Transverse colon (tissue), 4 donors: ENCODE results near the gene SULT4A1. TPM values are rescaled to one million over a fixed set of nuclear protein-coding genes. Genes with fewer than 3 reads are reported as not detected.

Experiments
- DNase-seq: peaks from one replicate; pipeline ENCODE4 v3.0.0-alpha.2; 2019
- H3K27ac ChIP-seq, 4 donors: fragments of 200-600 bp; sonication (generic); 2 replicates each; pipeline ENCODE4 v1.5.1; 2016 to 2018; ENCODE audit warnings: inconsistent platforms in 4 of 4
- H3K27me3 ChIP-seq: fragments of 200-600 bp; sonication (generic); 2 replicates; pipeline ENCODE4 v1.5.1; 2017; ENCODE audit warnings: inconsistent platforms
- H3K36me3 ChIP-seq, 4 donors: fragments of 200-600 bp; sonication (generic); 2 replicates each; pipeline ENCODE4 v1.5.1; 2017 to 2019; ENCODE audit warnings: inconsistent platforms in 4 of 4
- H3K4me1 ChIP-seq, 4 donors: fragments of 200-600 bp; sonication (generic); 2 replicates each; pipeline ENCODE4 v1.5.1; 2017 to 2020; ENCODE audit warnings: inconsistent platforms in 4 of 4
- H3K4me3 ChIP-seq, 4 donors: fragments of 200-600 bp; sonication (generic); 1 replicate in 1 of 4; 2 replicates in 3 of 4; pipeline versions ENCODE4 v1.5.1 to v1.6.1; 2017 to 2019; ENCODE audit warnings: inconsistent platforms in 4 of 4
- H3K9me3 ChIP-seq, 2 donors: fragments of 200-600 bp; sonication (generic); 2 replicates each; pipeline ENCODE4 v1.5.1; 2017 to 2019; ENCODE audit warnings: inconsistent platforms in 2 of 2
- CTCF ChIP-seq, 5 experiments: fragments of 200-600 bp in 3 of 5; fragments of 450-650 bp in 2 of 5; sonication (generic) in 3 of 5; IDR thresholded peaks; 1 replicate in 2 of 5; 2 replicates in 3 of 5; pipeline ENCODE4 v1.5.1; 2016 to 2017; ENCODE audit warnings: antibody characterized with exemption in 5 of 5, inconsistent platforms in 3 of 5, mild to moderate bottlenecking in 2 of 5, moderate library complexity in 1 of 5
- EP300 ChIP-seq: sonication (generic); formaldehyde crosslinking; IDR thresholded peaks from one replicate; pipeline ENCODE4 v1.6.1; 2017; ENCODE audit warnings: antibody characterized with exemption, low read depth
- POLR2A ChIP-seq: fragments of 450-650 bp; IDR thresholded peaks from one replicate; pipeline ENCODE4 v1.6.1; 2016; ENCODE audit warnings: antibody characterized with exemption, mild to moderate bottlenecking, moderate library complexity
- POLR2AphosphoS5 ChIP-seq, 3 donors: sonication (generic); formaldehyde crosslinking; IDR thresholded peaks; one replicate each; pipeline ENCODE4 v1.6.1; 2016; ENCODE audit warnings: antibody characterized with exemption in 3 of 3
- WGBS, 2 donors: methylation state at CpG; one replicate each; pipeline ENCODE4 v1.1.5; 2018; ENCODE audit warnings: low coverage in 1 of 2; 5-methylcytosine and 5-hydroxymethylcytosine counted together
- in situ Hi-C, 4 donors: fragments of 200-750 bp; cut with MboI; loops; one replicate each; pipeline versions ENCODE4 v1.15.0 to v1.15.1; 2017; ENCODE audit warnings: low sequenced_read_pairs in 3 of 4, low pct_ligation_motif_present in 1 of 4, low pct_unique_long_range_greater_than_20kb in 1 of 4
- intact Hi-C: fragments of 100-400 bp; cut with DNase I; formaldehyde crosslinking; loops from one replicate; pipeline ENCODE4 v1.15.1; 2023; ENCODE audit warnings: low total_unique reads
- small RNA-seq, 4 donors: library from RNA; depleted of rRNA; stranded (forward); fragments of <200 nt; gene quantifications; one replicate each; pipeline ENCODE3, GENCODE V24; 2016
- total RNA-seq, 4 donors: library from RNA; depleted of rRNA; stranded (reverse); fragments of >200 nt; gene quantifications; one replicate each; pipeline ENCODE4 v1.1.0, GENCODE V29; 2016

SULT4A1 gene
- total RNA-seq, 4 donors from 2014 or later, result 0.32 to 0.68 TPM; not detected in 2

GRCh38 chr22:43783777-43784176 is 78.5 kb downstream of the SULT4A1 start:
- Histone ChIP-seq H3K4me1 (no peaks in the 10 kb centered on the region), H3K27me3 (no peaks in the 10 kb centered on the region), H3K9me3 (no peaks in the 10 kb centered on the region), H3K36me3 (no peaks in the 10 kb centered on the region), H3K27ac (no peak overlapping the region), H3K4me3 (no peak overlapping the region)
- in situ Hi-C loops (no loop called here), intact Hi-C loops (no loop called here)
- TF ChIP-seq POLR2AphosphoS5 (IDR thresholded peaks at IDR 0.05), result no peak
- TF ChIP-seq CTCF (IDR thresholded peaks at IDR 0.05), result no peak
- no peak for TF ChIP-seq EP300
- TF ChIP-seq POLR2A, result no peak
- no peak for DNase-seq
- WGBS, 2 donors, result 81 to 92% methylated on average over 2 of the region's 2 CpGs

GRCh38 chr22:43782448-43782847 is 79.9 kb downstream of the SULT4A1 start:
- WGBS, 2 donors, result 73 to 79% methylated on average over 1 to 3 of the region's 3 CpGs
- no peak for DNase-seq
- no peaks in the 10 kb centered on the region for H3K36me3 ChIP-seq
- no peaks in the 10 kb centered on the region for H3K27me3 ChIP-seq
- no peak overlapping the region for H3K4me3 ChIP-seq
- intact Hi-C loops (no loop called here), in situ Hi-C loops (no loop called here)
- no peaks in the 10 kb centered on the region for H3K9me3 ChIP-seq
- no peak overlapping the region for H3K27ac ChIP-seq
- TF ChIP-seq EP300, result no peak
- no peak for TF ChIP-seq POLR2AphosphoS5 (IDR thresholded peaks at IDR 0.05)
- TF ChIP-seq CTCF (IDR thresholded peaks at IDR 0.05), result no peak
- no peak for TF ChIP-seq POLR2A
- no peaks in the 10 kb centered on the region for H3K4me1 ChIP-seq

GRCh38 chr22:43777286-43777685 is 85.0 kb downstream of the SULT4A1 start:
- no peak for DNase-seq
- no peak for TF ChIP-seq POLR2AphosphoS5 (IDR thresholded peaks at IDR 0.05)
- no peak for TF ChIP-seq EP300
- no peak for TF ChIP-seq CTCF (IDR thresholded peaks at IDR 0.05)
- no peak for TF ChIP-seq POLR2A
- no peaks in the 10 kb centered on the region for H3K27me3 ChIP-seq
- WGBS, 2 donors, result 60 to 88% methylated on average over 3 to 4 of the region's 4 CpGs
- H3K36me3 ChIP-seq, result no peaks in the 10 kb centered on the region
- intact Hi-C loops (no loop called here), in situ Hi-C loops (no loop called here)
- no peaks in the 10 kb centered on the region for H3K9me3 ChIP-seq
- no peaks in the 10 kb centered on the region for H3K4me1 ChIP-seq
- H3K27ac ChIP-seq, result no peak overlapping the region
- no peak overlapping the region for H3K4me3 ChIP-seq

GRCh38 chr22:43776081-43776670 is 86.1 kb downstream of the SULT4A1 start:
- TF ChIP-seq CTCF (IDR thresholded peaks at IDR 0.05), result no peak
- TF ChIP-seq EP300, result no peak
- TF ChIP-seq POLR2A, result no peak
- DNase-seq, result no peak
- H3K27ac ChIP-seq, result no peak overlapping the region
- in situ Hi-C loops (no loop called here), intact Hi-C loops (no loop called here)
- H3K36me3 ChIP-seq, result no peaks in the 10 kb centered on the region
- H3K9me3 ChIP-seq, result no peaks in the 10 kb centered on the region
- H3K4me1 ChIP-seq, result no peaks in the 10 kb centered on the region
- 82 to 91% methylated on average over 5 to 8 of the region's 9 CpGs for WGBS, 2 donors
- H3K4me3 ChIP-seq, result no peak overlapping the region
- no peaks in the 10 kb centered on the region for H3K27me3 ChIP-seq

Small RNA genes lying within 50 kb of the gene (small RNA-seq; reads per million reads assigned to genes)
- 0 reads per million in 4 donors for gene HMGN2P9

Other genes starting within 250 kb of the SULT4A1 start
- gene EFCAB6, start 50.2 kb downstream of the SULT4A1 start, total RNA-seq, result 1 to 10 TPM in 1 of 4 donors, under 1 TPM in 2, not detected in 1; 0.68 to 3.7 (median 0.80) TPM
- not detected for gene PNPLA5, start 29.5 kb upstream of the SULT4A1 start, total RNA-seq
- under 1 TPM in 1 of 4 donors, not detected in 3; 0.32 TPM for gene PNPLA3, start 61.3 kb upstream of the SULT4A1 start, total RNA-seq
- 10 to 100 TPM in 3 of 4 donors, 1 to 10 TPM in 1; 9.0 to 82.6 (median 33.3) TPM for gene SAMM50, start 92.9 kb upstream of the SULT4A1 start, total RNA-seq
- 100 to 1,000 TPM in 1 of 4 donors, 10 to 100 TPM in 1, 1 to 10 TPM in 2; 6.6 to 144 (median 30.1) TPM for gene PARVB, start 161.8 kb upstream of the SULT4A1 start, total RNA-seq